ENCODE results near the gene PDF. TPM values are rescaled to one million over a fixed set of nuclear protein-coding genes. Genes with fewer than 3 reads are reported as not detected.

PDF gene
- polyA plus RNA-seq, 4 donors: 3.0 to 7.7 (median 3.5) TPM

GRCh38 chr16:69286941-69287713 lies 43.3 kb downstream of the PDF start:
- peak; percentile 45 to 66 (median 64) for DNase-seq (ENCODE audit: low read depth in 4 of 4, low spot score in 3 of 4)

- DNase-seq (ENCODE audit: low read depth in 4 of 4, low spot score in 3 of 4): no peak
Measured at GRCh38 chr16:69285240-69285639, 45.1 kb downstream of the PDF start.

GRCh38 chr16:69283851-69284250 lies 46.5 kb downstream of the PDF start:
- DNase-seq (ENCODE audit: low read depth in 4 of 4, low spot score in 3 of 4): no peak

- no peak for DNase-seq (ENCODE audit: low read depth in 4 of 4, low spot score in 3 of 4)
Measured at GRCh38 chr16:69277413-69277812, 53.0 kb downstream of the PDF start.

Other genes with a start within 250 kb of the PDF start
- gene HAS3, start 224.9 kb downstream of the PDF start, polyA plus RNA-seq (ENCODE audit: insufficient read length in 4 of 4): 1 to 10 TPM; 3.5 to 4.9 (median 4.5) TPM
- gene CHTF8, start 198.0 kb downstream of the PDF start, polyA plus RNA-seq (ENCODE audit: insufficient read length in 4 of 4): 100 to 1,000 TPM; 157 to 170 (median 163) TPM
- gene UTP4, start 197.9 kb downstream of the PDF start, polyA plus RNA-seq (ENCODE audit: insufficient read length in 4 of 4): 10 to 100 TPM; 56.3 to 63.8 (median 57.0) TPM
- gene SNTB2, start 143.4 kb downstream of the PDF start, polyA plus RNA-seq (ENCODE audit: insufficient read length in 4 of 4): 10 to 100 TPM; 11.0 to 15.3 (median 13.1) TPM
- 10 to 100 TPM; 43.6 to 47.3 (median 46.6) TPM for gene VPS4A, start 19.2 kb downstream of the PDF start, polyA plus RNA-seq (ENCODE audit: insufficient read length in 4 of 4)
- gene COG8, start 9.0 kb upstream of the PDF start, polyA plus RNA-seq (ENCODE audit: insufficient read length in 4 of 4): 10 to 100 TPM; 28.3 to 32.4 (median 31.3) TPM
- 10 to 100 TPM; 32.0 to 38.2 (median 33.7) TPM for gene NIP7, start 9.2 kb upstream of the PDF start, polyA plus RNA-seq (ENCODE audit: insufficient read length in 4 of 4)
- gene TMED6, start 21.2 kb upstream of the PDF start, polyA plus RNA-seq (ENCODE audit: insufficient read length in 4 of 4): 1 to 10 TPM; 2.0 to 3.7 (median 2.8) TPM
- gene TERF2, start 55.4 kb upstream of the PDF start, polyA plus RNA-seq (ENCODE audit: insufficient read length in 4 of 4): 10 to 100 TPM; 40.7 to 46.9 (median 44.1) TPM
- gene CYB5B, start 94.0 kb upstream of the PDF start, polyA plus RNA-seq (ENCODE audit: insufficient read length in 4 of 4): 100 to 1,000 TPM; 120 to 155 (median 154) TPM
- gene NFAT5, start 235.4 kb upstream of the PDF start, polyA plus RNA-seq (ENCODE audit: insufficient read length in 4 of 4): 10 to 100 TPM; 34.1 to 51.8 (median 39.3) TPM